Ovary (tissue), 9 donors: ENCODE measurements around the gene MASTL. TPM values are rescaled to one million over a fixed set of nuclear protein-coding genes. Genes with fewer than 3 reads are reported as not detected.

Experiments used
- DNase-seq, 5 donors: peaks; one replicate each; pipeline ENCODE4 v3.0.0-alpha.2; 2019 to 2020
- H3K27ac ChIP-seq, 2 donors: fragments of 200-600 bp; one replicate each; pipeline versions ENCODE4 v1.5.1 to v1.8.0; 2019 to 2022
- H3K27me3 ChIP-seq: fragments of 200-600 bp; one replicate; pipeline ENCODE4 v1.8.0; 2022
- H3K36me3 ChIP-seq: fragments of 200-600 bp; sonication (generic); one replicate; pipeline ENCODE4 v1.5.1; 2019
- H3K4me1 ChIP-seq: one replicate; pipeline ENCODE4 v1.8.1; 2013; ENCODE audit warnings: mild to moderate bottlenecking, moderate library complexity; ENCODE audit not compliant: insufficient read depth
- H3K4me3 ChIP-seq: fragments of 200-600 bp; sonication (generic); one replicate; pipeline ENCODE4 v1.5.1; 2017
- H3K9me3 ChIP-seq, 2 donors: fragments of 200-600 bp in 1 of 2; sonication (generic) in 1 of 2; one replicate each; pipeline versions ENCODE4 v1.5.1 to v1.8.1; 2013 to 2019; ENCODE audit warnings: mild to moderate bottlenecking in 1 of 2, moderate library complexity in 1 of 2
- CTCF ChIP-seq, 3 donors: fragments of 450-650 bp in 2 of 3; fragments of 200-600 bp in 1 of 3; IDR thresholded peaks; one replicate each; pipeline versions ENCODE4 v1.5.1 to v1.8.0; 2016 to 2022; ENCODE audit warnings: antibody characterized with exemption in 3 of 3, mild to moderate bottlenecking in 1 of 3
- EP300 ChIP-seq: sonication (generic); formaldehyde crosslinking; IDR thresholded peaks from one replicate; pipeline ENCODE4 v1.6.1; 2017; ENCODE audit warnings: antibody characterized with exemption
- POLR2A ChIP-seq: fragments of 450-650 bp; IDR thresholded peaks from one replicate; pipeline ENCODE4 v1.6.1; 2017; ENCODE audit warnings: antibody characterized with exemption, mild to moderate bottlenecking, moderate library complexity
- WGBS, 3 donors: extraction: QIAGEN DNeasy Blood & Tissue Kit in 1 of 3; methylation state at CpG; one replicate each; pipeline versions ENCODE4 v1.1.5 to v1.1.7; 2013 to 2017; 5-methylcytosine and 5-hydroxymethylcytosine counted together
- intact Hi-C, 4 donors: fragments of 100-400 bp; cut with DNase I; formaldehyde crosslinking; loops; one replicate each; pipeline versions ENCODE4 v1.11.0 to v1.15.1; 2022 to 2023
- polyA plus RNA-seq, 2 donors: library from polyadenylated mRNA; stranded (reverse); fragments of 200-250 nt in 1 of 2; fragments of 350-450 nt in 1 of 2; fragmentation: Illumina TruSeq in 1 of 2; extraction: RNeasy Lipid Tissue Mini Kit (QIAGEN cat#74804) in 1 of 2; gene quantifications; one replicate each; pipeline ENCODE4 v1.2.3, GENCODE V29; 2013 to 2014
- total RNA-seq, 7 donors: library from RNA; depleted of rRNA in 2 of 7; stranded (reverse); fragments of >200 nt in 2 of 7; fragmentation: NEBNext Ultra II Directional in 3 of 7; extraction: Animal tissue kit (Norgen Biotek cat#: 25700) in 3 of 7; gene quantifications; one replicate each; pipeline versions ENCODE4 v1.1.0 to v1.2.4, GENCODE V29; 2016 to 2023
- donor health status: DM: no; HTN: no; CAD: no; lungs with moderate emphysema.
- donor health status: DM: no; HTN: no; CAD: no.
- donor health status: Bipolar disorder and iron deficiency.
- donor health status: DM: yes; HTN: yes; CAD: no.
- donor health status: DM: no; HTN: no; CAD: no.
- donor health status: DM: yes; HTN: yes; CAD: no.

The MASTL gene
- total and polyA plus RNA-seq, 9 donors, result 2.8 to 7.5 (median 5.2) TPM

- no peak for DNase-seq
- TF ChIP-seq EP300, result no peak
- no peak for TF ChIP-seq CTCF (IDR thresholded peaks at IDR 0.05)
- no peak for TF ChIP-seq POLR2A
- Histone ChIP-seq H3K36me3 (no peaks in the 10 kb centered on the region), H3K9me3 (no peaks in the 10 kb centered on the region), H3K4me3 (no peak overlapping the region), H3K27me3 (no peaks in the 10 kb centered on the region), H3K27ac (no peak overlapping the region), H3K4me1 (no peaks in the 10 kb centered on the region)
- intact Hi-C loops, result no loop called here
- 24 to 59% (median 35%) methylated on average over 2 of the region's 2 CpGs for WGBS, 3 donors
These were observed 35.4 kb downstream of the MASTL start for GRCh38 chr10:27190508-27190907.

GRCh38 chr10:27192284-27192683 lies 37.1 kb downstream of the MASTL start:
- TF ChIP-seq POLR2A, result no peak
- no peak for TF ChIP-seq CTCF (IDR thresholded peaks at IDR 0.05)
- TF ChIP-seq EP300, result no peak
- no peak overlapping the region for H3K27ac ChIP-seq
- H3K4me3 ChIP-seq, result no peak overlapping the region
- H3K9me3 ChIP-seq, result no peaks in the 10 kb centered on the region
- intact Hi-C loops, result no loop called here
- no peak for DNase-seq
- H3K4me1 ChIP-seq, result no peaks in the 10 kb centered on the region
- no peaks in the 10 kb centered on the region for H3K27me3 ChIP-seq
- WGBS, 3 donors, result 63 to 72% (median 66%) methylated on average over 3 of the region's 3 CpGs
- H3K36me3 ChIP-seq, result no peaks in the 10 kb centered on the region

GRCh38 chr10:27197980-27198620 lies 42.9 kb downstream of the MASTL start:
- Histone ChIP-seq H3K4me3 (no peak overlapping the region), H3K9me3 (no peaks in the 10 kb centered on the region), H3K4me1 (no peaks in the 10 kb centered on the region), H3K36me3 (no peaks in the 10 kb centered on the region), H3K27ac (no peak overlapping the region), H3K27me3 (no peaks in the 10 kb centered on the region)
- 44 to 65% (median 49%) methylated on average over 2 of the region's 2 CpGs for WGBS, 3 donors
- intact Hi-C loops, result no loop called here
- TF ChIP-seq EP300 (no peak), CTCF (IDR thresholded peaks at IDR 0.05) (no peak), POLR2A (no peak)
- no peak for DNase-seq

- H3K27ac ChIP-seq, result no peak overlapping the region
- no peaks in the 10 kb centered on the region for H3K4me1 ChIP-seq
- DNase-seq, result no peak
- H3K36me3 ChIP-seq, result no peaks in the 10 kb centered on the region
- TF ChIP-seq POLR2A (no peak), CTCF (IDR thresholded peaks at IDR 0.05) (no peak), EP300 (no peak)
- WGBS, 3 donors, result 74 to 95% (median 75%) methylated on average over 5 of the region's 5 CpGs
- H3K4me3 ChIP-seq, result no peak overlapping the region
- no peaks in the 10 kb centered on the region for H3K27me3 ChIP-seq
- intact Hi-C loops, result no loop called here
- H3K9me3 ChIP-seq, result no peaks in the 10 kb centered on the region
These were observed 48.7 kb downstream of the MASTL start for GRCh38 chr10:27203806-27204205.
